Mucosa of rectum (tissue), 2 donors: Measurements from ENCODE around the gene LDLRAP1.

Experiments
- H3K27ac ChIP-seq, 2 donors: one replicate each; pipeline ENCODE4 v1.7.0; 2013; ENCODE audit warnings: inconsistent platforms in 2 of 2, low read depth in 2 of 2, low read length in 2 of 2
- H3K27me3 ChIP-seq, 2 donors: one replicate each; pipeline ENCODE4 v1.7.0; 2013; ENCODE audit warnings: low read length in 2 of 2; ENCODE audit not compliant: control insufficient read depth in 2 of 2, insufficient read depth in 2 of 2
- H3K36me3 ChIP-seq, 2 donors: one replicate each; pipeline ENCODE4 v1.7.0; 2013; ENCODE audit warnings: low read length in 2 of 2; ENCODE audit not compliant: control insufficient read depth in 2 of 2, insufficient read depth in 2 of 2
- H3K4me1 ChIP-seq, 2 donors: one replicate each; pipeline ENCODE4 v1.7.0; 2013; ENCODE audit warnings: low read length in 2 of 2, mild to moderate bottlenecking in 1 of 2; ENCODE audit not compliant: control insufficient read depth in 2 of 2, insufficient read depth in 2 of 2
- H3K4me3 ChIP-seq, 2 donors: one replicate each; pipeline ENCODE4 v1.7.0; 2013; ENCODE audit warnings: low read length in 2 of 2
- H3K9ac ChIP-seq, 2 donors: one replicate each; pipeline ENCODE4 v1.7.0; 2013; ENCODE audit warnings: low read length in 2 of 2, low read depth in 1 of 2, mild to moderate bottlenecking in 1 of 2
- H3K9me3 ChIP-seq, 2 donors: one replicate each; pipeline ENCODE4 v1.7.0; 2013; ENCODE audit warnings: low read length in 2 of 2; ENCODE audit not compliant: control insufficient read depth in 2 of 2
- donor health status: healthy.
- donor health status: Normal muscosa, but diverticular disease.

LDLRAP1 gene

DNA sequence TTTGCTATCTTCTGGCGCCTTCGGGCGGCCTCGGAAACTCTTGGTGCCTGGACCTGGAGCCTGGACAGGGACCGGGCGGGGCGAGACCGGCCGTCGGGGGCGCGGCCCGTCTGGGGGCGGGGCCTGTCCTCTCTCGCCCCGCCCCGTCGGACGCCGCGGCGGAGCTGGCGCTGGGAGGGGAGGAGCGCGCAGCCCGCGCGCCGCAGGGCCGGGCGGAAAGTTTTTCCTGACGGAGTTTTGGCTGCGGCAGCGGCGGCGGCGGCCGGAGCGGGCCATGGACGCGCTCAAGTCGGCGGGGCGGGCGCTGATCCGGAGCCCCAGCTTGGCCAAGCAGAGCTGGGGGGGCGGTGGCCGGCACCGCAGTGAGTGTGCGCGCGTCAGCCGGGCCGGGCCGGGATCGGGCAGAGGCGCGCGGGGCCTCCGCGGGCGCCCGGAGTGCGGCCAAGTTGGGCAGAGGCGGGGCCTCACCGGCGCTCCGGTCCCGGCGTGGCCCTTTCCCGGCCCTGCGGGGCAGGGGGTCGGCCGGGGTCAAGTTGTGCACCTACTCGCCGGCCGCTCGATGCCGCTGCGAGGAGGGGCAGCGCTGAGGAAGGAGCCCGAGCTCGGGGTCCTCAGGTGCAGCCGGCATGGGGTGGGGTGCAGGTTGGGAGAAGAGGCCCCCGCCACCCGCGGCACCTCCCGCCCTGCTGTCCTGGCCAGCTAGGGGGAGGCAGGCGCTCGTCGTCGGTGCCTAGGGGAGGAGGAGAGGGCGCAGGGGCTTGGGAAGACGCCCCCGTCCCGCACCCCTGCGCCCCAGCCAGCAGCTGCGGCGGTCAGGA is at the start of gene LDLRAP1:
Gene LDLRAP1 (plus strand): TSS at position 182 of the 818 bp plus-strand sequence. CDS start 93 bp downstream, at position 275.
- Histone ChIP-seq H3K9me3 (no peaks in the 10 kb centered on the region), H3K4me3 (peak within 1 kb of the TSS; percentile 74 to 79), H3K9ac (peak within 1 kb of the TSS; percentile 79 to 88), H3K36me3 (no peaks in the 10 kb centered on the region), H3K27ac (peak within 1 kb of the TSS; percentile 83 to 85), H3K27me3 (no peaks in the 10 kb centered on the region), H3K4me1 (peaks cover 30 to 34% of the 10 kb centered on the region in 2 donors)

- H3K4me3 ChIP-seq: no peak overlapping the region
- H3K27ac ChIP-seq: no peak overlapping the region
- H3K27me3 ChIP-seq: no peaks in the 10 kb centered on the region
- no peaks in the 10 kb centered on the region for H3K4me1 ChIP-seq
- no peak overlapping the region for H3K9ac ChIP-seq
- H3K36me3 ChIP-seq: peaks cover 41 to 66% of the 10 kb centered on the region in 2 donors
- H3K9me3 ChIP-seq: no peaks in the 10 kb centered on the region
Measured at GRCh38 chr1:25494952-25495351, 48.5 kb upstream of the LDLRAP1 start.

DNA sequence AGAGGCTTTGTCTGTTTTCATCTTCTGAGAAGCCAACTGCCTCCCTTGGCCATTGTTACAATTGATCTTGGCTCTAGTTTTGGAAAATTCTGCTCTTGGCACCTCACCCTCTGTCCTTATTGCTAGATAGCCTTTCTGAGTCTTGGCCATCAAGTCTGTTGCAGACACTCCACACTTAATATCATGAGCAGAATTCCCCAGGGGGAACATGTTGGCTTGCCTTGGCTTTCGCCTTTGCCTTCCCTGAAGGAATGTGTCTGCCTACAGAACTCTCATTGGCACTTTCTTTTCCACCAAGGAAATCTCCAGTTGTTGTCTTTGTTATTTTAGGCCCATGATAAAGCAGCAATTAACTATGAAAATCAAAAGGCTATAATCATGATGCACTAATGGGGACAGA is 42.7 kb upstream of the LDLRAP1 start:
- no peaks in the 10 kb centered on the region for H3K9me3 ChIP-seq
- no peak overlapping the region for H3K4me3 ChIP-seq
- no peak overlapping the region for H3K27ac ChIP-seq
- no peak overlapping the region for H3K9ac ChIP-seq
- peaks cover 18 to 28% of the 10 kb centered on the region in 2 donors for H3K4me1 ChIP-seq
- H3K36me3 ChIP-seq: peaks cover 12 to 33% of the 10 kb centered on the region in 2 donors
- H3K27me3 ChIP-seq: no peaks in the 10 kb centered on the region

GRCh38 chr1:25501235-25502058 is 42.0 kb upstream of the LDLRAP1 start:
- peaks cover 9 to 26% of the 10 kb centered on the region in 2 donors for H3K36me3 ChIP-seq

DNA sequence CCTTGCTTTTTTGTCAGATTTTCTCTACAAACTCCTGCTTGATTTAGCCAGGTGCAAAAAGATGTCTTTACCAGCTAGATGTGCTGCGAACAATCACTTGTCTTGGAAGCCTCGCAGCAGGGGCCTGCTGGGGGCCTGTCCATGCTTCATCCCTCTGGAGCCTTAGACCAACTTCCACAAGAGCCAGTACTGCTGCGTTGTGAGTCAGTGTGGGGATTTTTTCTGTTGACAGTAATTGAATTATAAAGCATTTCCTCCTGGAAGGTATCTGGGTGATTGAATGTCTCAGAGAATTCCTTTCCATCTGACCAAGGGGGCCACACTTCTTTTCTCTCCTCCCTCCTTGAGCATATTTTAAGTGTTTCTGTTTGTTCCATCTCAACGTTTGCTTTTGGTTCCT is 40.4 kb upstream of the LDLRAP1 start:
- H3K36me3 ChIP-seq: peaks cover 6 to 14% of the 10 kb centered on the region in 2 donors
- H3K27ac ChIP-seq: no peak overlapping the region
- no peaks in the 10 kb centered on the region for H3K27me3 ChIP-seq

More at GRCh38 chr1:25501235-25502058, 42.0 kb upstream of the LDLRAP1 start:
- Histone ChIP-seq H3K4me3 (no peak overlapping the region), H3K4me1 (peaks cover 22 to 33% of the 10 kb centered on the region in 2 donors), H3K9me3 (no peaks in the 10 kb centered on the region), H3K27ac (peak overlapping the region; percentile 77 to 79), H3K9ac (no peak overlapping the region), H3K27me3 (no peaks in the 10 kb centered on the region)

DNA sequence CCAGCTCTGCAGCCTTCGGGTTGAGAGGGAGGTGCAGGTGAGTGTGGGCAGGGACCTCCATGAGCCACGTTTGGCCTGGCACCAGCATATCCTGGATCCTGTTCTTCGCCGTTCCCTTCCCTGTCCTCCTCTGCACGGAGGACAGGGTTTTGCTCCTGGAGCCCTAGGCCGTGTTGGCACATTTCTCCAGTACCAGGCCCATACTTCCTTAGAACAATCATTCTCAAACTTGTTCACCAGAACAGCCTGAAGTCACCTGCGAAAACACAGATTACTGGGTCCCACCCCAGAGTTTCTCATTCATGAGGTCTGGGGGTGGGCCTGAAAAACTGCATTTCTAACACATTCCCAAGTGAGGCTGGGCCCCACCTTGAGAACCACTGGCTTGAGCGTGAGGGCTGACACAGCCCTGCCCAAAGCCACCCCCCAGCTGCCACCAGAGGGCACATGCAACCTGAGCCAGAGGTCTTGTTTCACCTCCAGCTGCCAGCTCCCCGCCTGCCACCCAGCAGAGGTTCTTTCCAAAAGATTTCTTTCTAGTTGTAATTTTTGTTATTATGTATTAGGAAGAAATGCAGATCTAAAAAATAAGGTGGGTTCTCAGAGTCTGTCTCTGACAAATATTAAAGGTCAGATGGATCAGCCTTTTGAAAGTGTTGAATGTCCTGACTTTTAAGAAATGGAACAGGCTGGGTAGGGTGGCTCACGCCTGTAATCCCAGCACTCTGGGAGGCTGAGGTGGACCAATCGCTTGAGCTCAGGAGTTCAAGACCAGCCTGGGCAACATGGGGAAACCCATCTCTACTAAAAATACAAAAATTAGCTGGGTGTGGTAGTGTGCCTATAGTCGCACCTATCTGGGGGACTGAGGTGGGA is 39.6 kb upstream of the LDLRAP1 start:
- peaks cover 0 to 8% of the 10 kb centered on the region in 2 donors for H3K36me3 ChIP-seq
- H3K27me3 ChIP-seq: no peaks in the 10 kb centered on the region
- H3K9me3 ChIP-seq: no peaks in the 10 kb centered on the region
- H3K9ac ChIP-seq: peak overlapping the region in 1 of 2 donors; percentile 12
- no peak overlapping the region for H3K27ac ChIP-seq
- peaks cover 23 to 33% of the 10 kb centered on the region in 2 donors for H3K4me1 ChIP-seq
- no peak overlapping the region for H3K4me3 ChIP-seq

More for the DNA sequence above, 40.4 kb upstream of the LDLRAP1 start:
- Histone ChIP-seq H3K4me3 (no peak overlapping the region), H3K9me3 (no peaks in the 10 kb centered on the region), H3K9ac (no peak overlapping the region), H3K4me1 (peaks cover 23 to 33% of the 10 kb centered on the region in 2 donors)

DNA sequence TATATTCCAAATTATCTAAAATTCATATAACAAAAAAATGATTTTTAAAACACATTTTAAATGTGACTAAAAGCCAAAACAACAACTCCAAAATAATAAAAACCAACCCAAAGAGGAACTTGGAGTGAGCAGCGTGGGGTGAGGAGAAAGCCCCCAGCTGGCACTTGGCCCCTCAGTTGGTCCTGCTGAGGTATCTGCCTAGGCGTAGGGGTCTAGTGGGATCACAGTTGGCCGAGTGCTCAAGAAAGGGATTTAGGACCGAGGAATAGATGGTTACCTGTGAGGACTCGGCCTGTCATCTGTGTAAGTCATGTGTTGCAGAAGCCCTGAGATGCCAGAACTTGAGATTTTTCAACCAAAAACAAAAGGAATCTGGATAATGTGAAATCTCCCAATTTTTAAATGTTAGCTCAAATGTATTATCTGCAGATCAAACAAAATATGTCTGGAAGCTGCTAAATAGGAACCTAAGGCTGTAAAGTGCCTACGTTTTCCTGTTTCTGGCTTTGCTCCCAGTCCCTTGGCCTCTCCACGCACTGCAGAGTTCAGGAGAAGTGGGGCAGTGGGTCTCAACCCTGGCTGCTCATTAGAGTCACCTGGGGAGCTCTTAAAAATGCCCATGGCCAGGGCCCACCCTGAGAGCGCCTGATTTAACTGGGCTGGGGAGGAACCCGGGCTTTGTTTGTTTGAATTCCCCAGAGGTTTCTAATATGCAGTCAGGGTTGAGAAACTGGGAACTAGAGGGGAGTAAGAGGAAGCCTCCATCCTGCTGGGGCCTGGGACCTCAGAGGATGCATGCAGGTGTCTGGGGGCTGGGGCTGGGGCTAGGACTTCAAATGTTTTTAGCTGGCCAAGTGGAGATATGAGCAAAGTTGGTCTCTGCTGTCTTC is 38.5 kb upstream of the LDLRAP1 start:
- H3K36me3 ChIP-seq: peaks cover 0 to 4% of the 10 kb centered on the region in 2 donors
- no peaks in the 10 kb centered on the region for H3K9me3 ChIP-seq
- H3K27ac ChIP-seq: no peak overlapping the region
- no peak overlapping the region for H3K9ac ChIP-seq
- H3K27me3 ChIP-seq: no peaks in the 10 kb centered on the region
- no peak overlapping the region for H3K4me3 ChIP-seq
- peaks cover 23 to 33% of the 10 kb centered on the region in 2 donors for H3K4me1 ChIP-seq

DNA sequence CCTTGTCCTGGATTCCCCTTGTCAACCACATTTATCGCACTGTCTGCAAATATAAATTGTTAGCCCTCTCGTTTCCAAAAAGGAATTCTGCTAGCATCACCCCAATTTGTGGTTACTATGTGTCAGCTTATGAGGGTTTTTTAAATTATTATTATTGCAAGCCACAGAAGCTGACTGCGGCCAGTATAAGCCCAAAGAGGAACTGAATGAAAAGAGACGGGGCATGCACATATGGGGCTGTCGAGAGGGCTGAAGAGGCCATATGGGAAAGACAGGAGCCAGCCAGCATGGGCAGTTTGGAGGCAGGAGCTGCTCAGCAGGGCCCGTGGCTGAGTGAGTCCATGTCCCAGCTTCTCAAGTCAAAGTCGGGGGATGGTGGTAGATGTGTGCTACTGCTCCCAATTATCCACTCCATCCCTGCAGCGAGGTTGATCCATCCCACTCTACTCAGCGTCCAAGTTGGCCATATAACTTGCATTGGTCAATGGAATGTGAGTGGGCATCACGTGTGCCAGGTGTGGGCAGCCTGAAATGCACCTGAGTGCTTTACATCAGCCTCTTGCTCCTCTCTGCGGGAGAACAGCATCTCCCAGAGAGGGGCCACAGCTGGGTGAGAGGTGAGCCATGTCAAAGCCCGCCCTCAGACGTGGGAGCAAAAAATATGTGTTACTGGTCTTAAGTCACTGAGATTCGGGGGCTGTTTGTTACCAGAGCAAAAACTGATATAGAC is 37.6 kb upstream of the LDLRAP1 start:
- Histone ChIP-seq H3K9ac (no peak overlapping the region), H3K27me3 (no peaks in the 10 kb centered on the region), H3K36me3 (peaks cover 0 to 4% of the 10 kb centered on the region in 2 donors), H3K4me1 (peaks cover 16 to 27% of the 10 kb centered on the region in 2 donors), H3K9me3 (no peaks in the 10 kb centered on the region), H3K27ac (no peak overlapping the region), H3K4me3 (no peak overlapping the region)
